ENCODE results near the gene MGAT3. TPM values are rescaled to one million over a fixed set of nuclear protein-coding genes. Genes with fewer than 3 reads are reported as not detected.

The MGAT3 gene
- total and polyA plus RNA-seq, 9 of the 15 experiments (the other 6 are each of a cell fraction or from before 2014, with no cell fraction given) = 0.10 to 11.5 (median 4.6) TPM

- ChIA-PET POLR2A (interaction anchor here (0.5 to 0.6 kb wide), 3 partner anchors 8 to 22 kb away, joined by 3 to 4 read pairs (median 3); no protein-coding TSS in a partner anchor), CTCF (ENCODE audit: low intra/inter-chr PET ratio) (no interaction called here)
- 87% methylated on average over 10 of the region's 13 CpGs for WGBS (ENCODE audit: insufficient coverage, low coverage, missing lambda C conversion rate)
- TF ChIP-seq ZNF253 (CRISPR knock-in tag; conservative IDR thresholded peaks at IDR 0.05) = no peak
- no peak for TF ChIP-seq KLF13 (tag; IDR thresholded peaks at IDR 0.05; ENCODE audit: borderline replicate concordance, low read depth)
- TF ChIP-seq CHCHD3 (CRISPR knock-in tag; IDR thresholded peaks at IDR 0.05) = no peak
- peak; percentile 20; the same call in 1 of the 2 replicates for TF ChIP-seq POLR2G (IDR thresholded peaks at IDR 0.05; ENCODE audit: low read depth, low read length)
- no peak for TF ChIP-seq BRCA1 (IDR thresholded peaks at IDR 0.05)
- no peak for TF ChIP-seq BRCA1 (CRISPR knock-in tag; IDR thresholded peaks at IDR 0.05)
- no peaks in the 10 kb centered on the region for H3K27me3 ChIP-seq (ENCODE audit: control insufficient read depth in 2 of 2, insufficient read depth in 2 of 2, low read length in 2 of 2)
- no peak overlapping the region for H3K27ac ChIP-seq (ENCODE audit: extremely low read depth, low read depth, low read length)
- H4K20me1 ChIP-seq (replicated peaks; ENCODE audit: control insufficient read depth, insufficient read depth, low read length) = no peaks in the 10 kb centered on the region
- DNase-seq (ENCODE audit: extremely low read depth in 1 of 4, low spot score in 3 of 4) (no peak), FAIRE-seq (no peak), ATAC-seq (no peak)
- H3K9me3 ChIP-seq (replicated peaks; ENCODE audit: control insufficient read depth, insufficient read depth, low read depth, low read length) = no peaks in the 10 kb centered on the region
- no peak overlapping the region for H2AFZ ChIP-seq (ENCODE audit: low read depth, low read length)
- H3K9me1 ChIP-seq (ENCODE audit: control insufficient read depth, insufficient read depth, low read length) = no peaks in the 10 kb centered on the region
- no peaks in the 10 kb centered on the region for H3K79me2 ChIP-seq (ENCODE audit: control insufficient read depth, insufficient read depth, low read length)
- in situ Hi-C loops (cut with MboI) (no loop called here), intact Hi-C loops (cut with micrococcal nuclease) (no loop called here)
- peaks cover 67% of the 10 kb centered on the region for H3K36me3 ChIP-seq (ENCODE audit: control insufficient read depth, insufficient read depth, low read length)
- H3K4me2 ChIP-seq (ENCODE audit: insufficient read depth, low read length) = no peak overlapping the region
- peaks cover 1 to 24% of the 10 kb centered on the region in 2 experiments; a peak in 4 of 5 replicates for H3K4me1 ChIP-seq (replicated peaks in 1 of 2; ENCODE audit: control insufficient read depth in 2 of 2, insufficient read depth in 2 of 2, low read length in 2 of 2)
- no TSS peak for BruUV-seq (replicated peaks)
- no peak overlapping the region for H3K4me3 ChIP-seq
- peak overlapping the region in 1 of 2 experiments; percentile 78; a peak in 2 of 4 replicates for H3K9ac ChIP-seq (ENCODE audit: insufficient read depth in 1 of 2, low read depth in 2 of 2, low read length in 2 of 2)
Observed at GRCh38 chr22:39427751-39428596, 28.8 kb upstream of the MGAT3 start.
